Activated naive CD8-positive, alpha-beta T cell treated with anti-CD3 and anti-CD28 coated beads, Interleukin-2, amount 50 U/mL, for 24 hours (primary cell): Measurements from ENCODE around the gene CYP17A1.

ENCODE experiments used
- ATAC-seq: fragments of 150-1000 bp; cut with Tn5 transposase; one replicate; pipeline ENCODE4 v1.10.0; 2021
- DNase-seq: peaks from one replicate; pipeline ENCODE4 v3.0.0; 2021
- H3K27ac Mint-ChIP-seq: one replicate; pipeline ENCODE4 v1.8.0; 2021; ENCODE audit warnings: mild to moderate bottlenecking, mixed read lengths
- H3K27me3 Mint-ChIP-seq: one replicate; pipeline ENCODE4 v1.8.0; 2021; ENCODE audit warnings: mixed read lengths
- H3K36me3 Mint-ChIP-seq: one replicate; pipeline ENCODE4 v1.8.0; 2021; ENCODE audit warnings: low read depth, mixed read lengths
- H3K4me1 Mint-ChIP-seq: one replicate; pipeline ENCODE4 v1.8.0; 2021; ENCODE audit warnings: mixed read lengths
- H3K4me3 Mint-ChIP-seq: one replicate; pipeline ENCODE4 v1.8.0; 2021; ENCODE audit warnings: mild to moderate bottlenecking, moderate library complexity, mixed read lengths
- H3K9me3 Mint-ChIP-seq: one replicate; pipeline ENCODE4 v1.8.0; 2021; ENCODE audit warnings: mixed read lengths

Gene CYP17A1

GRCh38 chr10:102802920-102803534, 34.2 kb downstream of the CYP17A1 start:
- peaks cover 34% of the 10 kb centered on the region for H3K4me1 Mint-ChIP-seq
- DNase-seq = peak; percentile 25
- H3K27me3 Mint-ChIP-seq = no peaks in the 10 kb centered on the region
- H3K36me3 Mint-ChIP-seq = peaks cover 29% of the 10 kb centered on the region
- H3K9me3 Mint-ChIP-seq = peaks cover 3% of the 10 kb centered on the region
- H3K27ac Mint-ChIP-seq = peak overlapping the region; percentile 83
- peak; percentile 95 for ATAC-seq
- H3K4me3 Mint-ChIP-seq = no peak overlapping the region

GRCh38 chr10:102801978-102802377, 35.2 kb downstream of the CYP17A1 start:
- ATAC-seq = no peak
- no peak for DNase-seq
- H3K27me3 Mint-ChIP-seq = no peaks in the 10 kb centered on the region
- H3K36me3 Mint-ChIP-seq = peaks cover 30% of the 10 kb centered on the region
- H3K4me3 Mint-ChIP-seq = no peak overlapping the region
- H3K4me1 Mint-ChIP-seq = peaks cover 40% of the 10 kb centered on the region
- H3K27ac Mint-ChIP-seq = peak overlapping the region; percentile 83
- peaks cover 3% of the 10 kb centered on the region for H3K9me3 Mint-ChIP-seq

- Mint-ChIP-seq H3K4me3 (no peak overlapping the region), H3K4me1 (peaks cover 44% of the 10 kb centered on the region), H3K27ac (no peak overlapping the region), H3K9me3 (peaks cover 3% of the 10 kb centered on the region), H3K36me3 (peaks cover 29% of the 10 kb centered on the region), H3K27me3 (no peaks in the 10 kb centered on the region)
- DNase-seq (no peak), ATAC-seq (no peak)
Observed at GRCh38 chr10:102801496-102801895, 35.7 kb downstream of the CYP17A1 start.

- Mint-ChIP-seq H3K9me3 (peaks cover 3% of the 10 kb centered on the region), H3K36me3 (peaks cover 29% of the 10 kb centered on the region), H3K27me3 (no peaks in the 10 kb centered on the region), H3K4me1 (peaks cover 52% of the 10 kb centered on the region), H3K27ac (peak overlapping the region; percentile 23), H3K4me3 (no peak overlapping the region)
- DNase-seq (no peak), ATAC-seq (no peak)
Observed at GRCh38 chr10:102800611-102801335, 36.4 kb downstream of the CYP17A1 start.

GRCh38 chr10:102799691-102800471, 37.3 kb downstream of the CYP17A1 start:
- Mint-ChIP-seq H3K36me3 (peaks cover 29% of the 10 kb centered on the region), H3K4me3 (no peak overlapping the region), H3K27ac (peak overlapping the region; percentile 22), H3K4me1 (peaks cover 59% of the 10 kb centered on the region), H3K9me3 (peaks cover 3% of the 10 kb centered on the region), H3K27me3 (no peaks in the 10 kb centered on the region)
- ATAC-seq = no peak
- no peak for DNase-seq

- Mint-ChIP-seq H3K4me3 (peak overlapping the region; percentile 46), H3K27ac (peak overlapping the region; percentile 75), H3K9me3 (no peaks in the 10 kb centered on the region), H3K36me3 (peaks cover 6% of the 10 kb centered on the region), H3K4me1 (peaks cover 49% of the 10 kb centered on the region), H3K27me3 (no peaks in the 10 kb centered on the region)
- ATAC-seq = peak; percentile 98
- peak; percentile 70 for DNase-seq
Observed at GRCh38 chr10:102796407-102797176, 40.6 kb downstream of the CYP17A1 start.

GRCh38 chr10:102795453-102796406, 41.5 kb downstream of the CYP17A1 start:
- DNase-seq = no peak
- Mint-ChIP-seq H3K9me3 (no peaks in the 10 kb centered on the region), H3K27ac (peak overlapping the region; percentile 75), H3K36me3 (peaks cover 6% of the 10 kb centered on the region), H3K4me3 (peak overlapping the region; percentile 46), H3K4me1 (peaks cover 45% of the 10 kb centered on the region), H3K27me3 (no peaks in the 10 kb centered on the region)
- ATAC-seq = no peak

- Mint-ChIP-seq H3K36me3 (peaks cover 6% of the 10 kb centered on the region), H3K4me1 (peaks cover 40% of the 10 kb centered on the region), H3K27me3 (no peaks in the 10 kb centered on the region), H3K27ac (no peak overlapping the region), H3K9me3 (no peaks in the 10 kb centered on the region), H3K4me3 (no peak overlapping the region)
- ATAC-seq = no peak
- no peak for DNase-seq
Observed at GRCh38 chr10:102791754-102792395, 45.3 kb downstream of the CYP17A1 start.

GRCh38 chr10:102785818-102786217, 51.4 kb downstream of the CYP17A1 start:
- H3K36me3 Mint-ChIP-seq = peaks cover 6% of the 10 kb centered on the region
- peaks cover 34% of the 10 kb centered on the region for H3K4me1 Mint-ChIP-seq
- no peaks in the 10 kb centered on the region for H3K9me3 Mint-ChIP-seq
- H3K27me3 Mint-ChIP-seq = no peaks in the 10 kb centered on the region
- no peak for ATAC-seq
- DNase-seq = no peak
- H3K4me3 Mint-ChIP-seq = no peak overlapping the region
- no peak overlapping the region for H3K27ac Mint-ChIP-seq

GRCh38 chr10:102783568-102783967, 53.6 kb downstream of the CYP17A1 start:
- Mint-ChIP-seq H3K27ac (no peak overlapping the region), H3K4me1 (peaks cover 45% of the 10 kb centered on the region), H3K9me3 (no peaks in the 10 kb centered on the region), H3K4me3 (no peak overlapping the region), H3K36me3 (no peaks in the 10 kb centered on the region), H3K27me3 (no peaks in the 10 kb centered on the region)
- no peak for DNase-seq
- no peak for ATAC-seq

- no peak overlapping the region for H3K4me3 Mint-ChIP-seq
- H3K27ac Mint-ChIP-seq = peak overlapping the region; percentile 47
- H3K36me3 Mint-ChIP-seq = no peaks in the 10 kb centered on the region
- DNase-seq (no peak), ATAC-seq (no peak)
- no peaks in the 10 kb centered on the region for H3K27me3 Mint-ChIP-seq
- no peaks in the 10 kb centered on the region for H3K9me3 Mint-ChIP-seq
- H3K4me1 Mint-ChIP-seq = peaks cover 45% of the 10 kb centered on the region
Observed at GRCh38 chr10:102782673-102783551, 54.3 kb downstream of the CYP17A1 start.

- no peak overlapping the region for H3K27ac Mint-ChIP-seq
- peaks cover 48% of the 10 kb centered on the region for H3K4me1 Mint-ChIP-seq
Observed at GRCh38 chr10:102781921-102782557, 55.2 kb downstream of the CYP17A1 start.

More at GRCh38 chr10:102781921-102782557, 55.2 kb downstream of the CYP17A1 start:
- ATAC-seq = no peak
- no peaks in the 10 kb centered on the region for H3K27me3 Mint-ChIP-seq
- H3K36me3 Mint-ChIP-seq = no peaks in the 10 kb centered on the region
- H3K9me3 Mint-ChIP-seq = no peaks in the 10 kb centered on the region
- DNase-seq = no peak
- H3K4me3 Mint-ChIP-seq = no peak overlapping the region
